Mucosa of rectum (tissue), 2 donors: ENCODE data around the gene SEPSECS.

Source experiments
- H3K27ac ChIP-seq, 2 donors: one replicate each; pipeline ENCODE4 v1.7.0; 2013; ENCODE audit warnings: inconsistent platforms in 2 of 2, low read depth in 2 of 2, low read length in 2 of 2
- H3K27me3 ChIP-seq, 2 donors: one replicate each; pipeline ENCODE4 v1.7.0; 2013; ENCODE audit warnings: low read length in 2 of 2; ENCODE audit not compliant: control insufficient read depth in 2 of 2, insufficient read depth in 2 of 2
- H3K36me3 ChIP-seq, 2 donors: one replicate each; pipeline ENCODE4 v1.7.0; 2013; ENCODE audit warnings: low read length in 2 of 2; ENCODE audit not compliant: control insufficient read depth in 2 of 2, insufficient read depth in 2 of 2
- H3K4me1 ChIP-seq, 2 donors: one replicate each; pipeline ENCODE4 v1.7.0; 2013; ENCODE audit warnings: low read length in 2 of 2, mild to moderate bottlenecking in 1 of 2; ENCODE audit not compliant: control insufficient read depth in 2 of 2, insufficient read depth in 2 of 2
- H3K4me3 ChIP-seq, 2 donors: one replicate each; pipeline ENCODE4 v1.7.0; 2013; ENCODE audit warnings: low read length in 2 of 2
- H3K9ac ChIP-seq, 2 donors: one replicate each; pipeline ENCODE4 v1.7.0; 2013; ENCODE audit warnings: low read length in 2 of 2, low read depth in 1 of 2, mild to moderate bottlenecking in 1 of 2
- H3K9me3 ChIP-seq, 2 donors: one replicate each; pipeline ENCODE4 v1.7.0; 2013; ENCODE audit warnings: low read length in 2 of 2; ENCODE audit not compliant: control insufficient read depth in 2 of 2
- donor health status: healthy.
- donor health status: Normal muscosa, but diverticular disease.

The SEPSECS gene

GRCh38 chr4:25101836-25102235 is 58.4 kb downstream of the SEPSECS start:
- Histone ChIP-seq H3K27me3 (peaks cover 3 to 4% of the 10 kb centered on the region in 2 donors), H3K4me1 (no peaks in the 10 kb centered on the region), H3K9ac (no peak overlapping the region), H3K4me3 (no peak overlapping the region), H3K27ac (no peak overlapping the region), H3K9me3 (peaks cover 5% of the 10 kb centered on the region in 2 donors), H3K36me3 (no peaks in the 10 kb centered on the region)

DNA sequence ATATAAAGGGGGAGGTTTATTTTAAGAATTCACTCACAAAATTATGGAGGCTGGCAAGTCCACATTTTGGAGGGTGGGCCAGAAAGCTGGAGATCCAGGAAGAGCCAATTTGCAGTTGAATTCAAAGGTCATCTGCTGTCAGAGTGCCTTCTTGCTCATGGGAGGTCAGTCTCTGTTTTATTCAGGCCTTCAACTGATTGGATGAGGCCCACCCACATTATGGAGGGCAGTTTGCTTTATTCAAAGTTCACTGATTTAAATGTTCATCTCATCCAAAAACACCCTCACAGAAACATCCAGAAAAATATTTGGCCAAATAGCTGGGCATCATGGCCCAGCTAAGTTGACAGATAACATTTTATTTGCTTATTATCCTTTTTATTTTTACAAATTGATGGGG is 59.5 kb downstream of the SEPSECS start:
- Histone ChIP-seq H3K9me3 (peaks cover 5% of the 10 kb centered on the region in 2 donors), H3K9ac (no peak overlapping the region), H3K4me1 (no peaks in the 10 kb centered on the region), H3K4me3 (no peak overlapping the region), H3K36me3 (no peaks in the 10 kb centered on the region), H3K27me3 (peaks cover 3 to 4% of the 10 kb centered on the region in 2 donors), H3K27ac (no peak overlapping the region)

GRCh38 chr4:25100021-25100555 is 60.2 kb downstream of the SEPSECS start:
- H3K27ac ChIP-seq: no peak overlapping the region

GRCh38 chr4:25098964-25099891 is 61.0 kb downstream of the SEPSECS start:
- no peaks in the 10 kb centered on the region for H3K4me1 ChIP-seq
- H3K9me3 ChIP-seq: peaks cover 5% of the 10 kb centered on the region in 2 donors
- H3K27ac ChIP-seq: no peak overlapping the region
- peaks cover 2 to 3% of the 10 kb centered on the region in 2 donors for H3K27me3 ChIP-seq
- no peaks in the 10 kb centered on the region for H3K36me3 ChIP-seq
- H3K9ac ChIP-seq: no peak overlapping the region
- H3K4me3 ChIP-seq: no peak overlapping the region

More at GRCh38 chr4:25100021-25100555, 60.2 kb downstream of the SEPSECS start:
- Histone ChIP-seq H3K27me3 (peaks cover 2 to 3% of the 10 kb centered on the region in 2 donors), H3K36me3 (no peaks in the 10 kb centered on the region), H3K9ac (no peak overlapping the region), H3K9me3 (peaks cover 5% of the 10 kb centered on the region in 2 donors), H3K4me3 (no peak overlapping the region), H3K4me1 (no peaks in the 10 kb centered on the region)

GRCh38 chr4:25096981-25097443 is 63.2 kb downstream of the SEPSECS start:
- Histone ChIP-seq H3K36me3 (no peaks in the 10 kb centered on the region), H3K4me1 (no peaks in the 10 kb centered on the region), H3K9me3 (peaks cover 4 to 8% of the 10 kb centered on the region in 2 donors), H3K27ac (no peak overlapping the region), H3K9ac (no peak overlapping the region), H3K27me3 (no peaks in the 10 kb centered on the region), H3K4me3 (no peak overlapping the region)

DNA sequence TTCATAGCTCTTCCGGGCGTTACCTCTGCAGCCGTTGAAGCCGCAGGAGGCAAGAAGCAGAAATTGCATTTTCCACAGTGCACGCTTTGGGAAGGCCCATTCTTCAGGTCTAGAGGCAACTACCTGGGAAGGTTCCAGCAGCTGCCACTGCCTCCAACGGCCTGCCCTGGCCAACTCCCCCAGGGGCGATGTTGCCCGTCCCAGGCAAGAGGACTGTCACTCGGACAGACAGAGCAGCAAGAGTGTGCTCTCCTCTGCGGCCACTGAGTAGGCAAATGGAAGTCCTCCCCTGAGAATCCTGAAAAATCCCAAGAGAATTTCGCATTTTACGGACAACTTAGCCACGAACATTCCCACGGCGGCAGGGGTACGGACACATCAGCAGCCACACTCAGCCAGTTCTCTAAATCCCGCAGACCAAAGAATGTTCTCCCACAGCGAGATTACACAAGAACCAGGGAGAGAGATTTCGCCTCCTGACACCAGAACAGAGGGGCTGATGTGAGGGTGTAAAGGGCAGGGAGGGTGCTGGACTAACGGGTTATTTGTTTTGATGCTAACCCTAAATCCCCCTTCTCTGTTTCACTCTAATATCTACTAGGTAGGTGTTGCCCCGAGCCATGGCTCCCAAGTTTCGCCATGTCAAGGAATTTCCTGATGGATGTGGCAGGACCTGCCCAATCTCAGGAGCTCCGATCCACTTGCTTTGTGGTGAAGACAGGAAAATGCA is 63.8 kb downstream of the SEPSECS start:
- no peaks in the 10 kb centered on the region for H3K36me3 ChIP-seq
- H3K27ac ChIP-seq: no peak overlapping the region
- no peaks in the 10 kb centered on the region for H3K4me1 ChIP-seq

GRCh38 chr4:25095837-25096236 is 64.4 kb downstream of the SEPSECS start:
- Histone ChIP-seq H3K9me3 (peaks cover 0 to 4% of the 10 kb centered on the region in 2 donors), H3K36me3 (no peaks in the 10 kb centered on the region), H3K4me3 (no peak overlapping the region), H3K4me1 (no peaks in the 10 kb centered on the region), H3K27me3 (no peaks in the 10 kb centered on the region), H3K27ac (no peak overlapping the region), H3K9ac (no peak overlapping the region)

More for the DNA sequence above, 63.8 kb downstream of the SEPSECS start:
- Histone ChIP-seq H3K9me3 (peaks cover 0 to 4% of the 10 kb centered on the region in 2 donors), H3K9ac (no peak overlapping the region), H3K4me3 (no peak overlapping the region), H3K27me3 (no peaks in the 10 kb centered on the region)

DNA sequence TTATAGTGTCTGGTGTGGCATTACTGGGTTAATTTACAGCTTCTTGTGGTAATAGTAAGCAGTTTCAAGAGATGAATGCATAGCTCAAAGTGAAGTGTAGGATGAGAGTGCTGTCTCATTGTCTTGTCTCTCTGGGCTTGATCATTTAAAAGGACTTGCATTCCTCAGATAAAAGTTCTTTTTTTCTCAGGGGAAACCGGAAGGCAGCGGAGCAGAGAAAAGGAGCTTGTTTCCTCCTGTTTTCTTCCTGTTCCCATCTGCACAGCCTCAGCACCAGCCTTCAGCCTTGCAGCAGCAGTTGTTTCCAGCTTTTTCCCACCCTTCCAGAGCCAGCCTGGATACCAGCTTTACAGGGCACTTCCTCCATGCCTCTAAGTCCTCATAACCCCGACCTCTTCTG is 68.1 kb downstream of the SEPSECS start:
- no peak overlapping the region for H3K4me3 ChIP-seq
- H3K27me3 ChIP-seq: no peaks in the 10 kb centered on the region
- peaks cover 0 to 4% of the 10 kb centered on the region in 2 donors for H3K9me3 ChIP-seq
- H3K36me3 ChIP-seq: no peaks in the 10 kb centered on the region
- H3K4me1 ChIP-seq: peaks cover 0 to 3% of the 10 kb centered on the region in 2 donors
- no peak overlapping the region for H3K27ac ChIP-seq
- no peak overlapping the region for H3K9ac ChIP-seq

DNA sequence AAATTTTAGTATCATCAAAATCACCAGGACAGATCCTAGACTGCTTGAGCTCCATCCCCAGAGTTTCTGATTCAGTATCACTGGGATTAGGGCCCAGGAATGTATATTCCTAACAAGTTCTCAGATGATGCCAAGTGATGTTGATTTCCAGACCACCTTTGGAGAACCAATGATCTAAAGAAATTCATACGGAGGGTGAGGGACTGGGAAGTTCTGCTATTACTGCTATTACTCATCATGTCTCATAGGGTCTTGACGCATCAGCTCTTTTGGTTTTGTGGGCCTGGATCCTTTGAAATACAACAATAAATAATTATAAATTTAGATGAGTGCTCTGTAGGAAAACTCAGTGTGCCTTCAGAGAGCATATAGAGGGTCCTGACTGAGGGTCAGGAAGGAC is 69.7 kb downstream of the SEPSECS start:
- Histone ChIP-seq H3K27me3 (no peaks in the 10 kb centered on the region), H3K4me3 (no peak overlapping the region), H3K9me3 (peaks cover 0 to 4% of the 10 kb centered on the region in 2 donors), H3K36me3 (no peaks in the 10 kb centered on the region), H3K4me1 (peaks cover 3% of the 10 kb centered on the region in 2 donors), H3K27ac (no peak overlapping the region), H3K9ac (no peak overlapping the region)
